WTC11 (cell line): Measurements from ENCODE around the gene XIRP2. TPM values are rescaled to one million over a fixed set of nuclear protein-coding genes. Genes with fewer than 3 reads are reported as not detected.

ENCODE experiments used
- ATAC-seq: fragments of 200-7000 bp; cut with Tn5 transposase; 2 replicates; pipeline ENCODE4 v1.10.0; 2021; ENCODE audit warnings: mild to moderate bottlenecking, moderate library complexity
- CTCF ChIA-PET: fragments of 300-600 bp; sonication (Branson Sonifier 250); formaldehyde crosslinking; loops from one replicate; lab custom pipeline; 2021; ENCODE audit warnings: antibody characterized with exemption; lab: Charles Lee
- POLR2A ChIA-PET: fragments of 350-600 bp; sonication (Branson Sonifier 250); formaldehyde crosslinking; loops from one replicate; lab custom pipeline; 2021; ENCODE audit warnings: antibody characterized with exemption; lab: Charles Lee
- DNase-seq: peaks from one replicate; pipeline ENCODE4 v3.0.0; 2021; ENCODE audit warnings: low spot score
- H3K27ac Mint-ChIP-seq: 2 replicates; pipeline ENCODE4 v1.8.0; 2021; ENCODE audit warnings: mixed read lengths
- H3K27me3 Mint-ChIP-seq: 2 replicates; pipeline ENCODE4 v1.8.0; 2021; ENCODE audit warnings: low read depth, mild to moderate bottlenecking, moderate library complexity, mixed read lengths
- H3K36me3 Mint-ChIP-seq: 2 replicates; pipeline ENCODE4 v1.8.0; 2021; ENCODE audit warnings: mixed read lengths
- H3K4me1 Mint-ChIP-seq: 2 replicates; pipeline ENCODE4 v1.8.0; 2022; ENCODE audit warnings: mixed read lengths
- H3K4me3 Mint-ChIP-seq: 2 replicates; pipeline ENCODE4 v1.8.0; 2021; ENCODE audit warnings: mild to moderate bottlenecking, moderate library complexity, mixed read lengths
- H3K9me3 Mint-ChIP-seq: 2 replicates; pipeline ENCODE4 v1.8.0; 2021; ENCODE audit warnings: mixed read lengths
- ARID4B ChIP-seq: sonication (generic); formaldehyde crosslinking; IDR thresholded peaks from 2 replicates; pipeline ENCODE4 v1.8.0; 2023; ENCODE audit warnings: missing genetic modification reagents, mild to moderate bottlenecking, borderline replicate concordance
- ATF1 ChIP-seq: sonication (generic); formaldehyde crosslinking; IDR thresholded peaks from 2 replicates; pipeline ENCODE4 v1.8.1; 2023; ENCODE audit warnings: mild to moderate bottlenecking, moderate library complexity, missing genetic modification reagents
- CTCF ChIP-seq: fragments of 200-600 bp; IDR thresholded peaks from 2 replicates; pipeline ENCODE4 v1.8.0; 2022; ENCODE audit warnings: antibody characterized with exemption
- ETV6 ChIP-seq: sonication (generic); formaldehyde crosslinking; IDR thresholded peaks from 2 replicates; pipeline ENCODE4 v1.8.1; 2022; ENCODE audit warnings: mild to moderate bottlenecking, missing genetic modification reagents
- NR2C2 ChIP-seq: sonication (generic); formaldehyde crosslinking; IDR thresholded peaks from 2 replicates; pipeline ENCODE4 v1.8.0; 2022; ENCODE audit warnings: mild to moderate bottlenecking, missing genetic modification reagents
- RELA ChIP-seq: sonication (generic); formaldehyde crosslinking; IDR thresholded peaks from 2 replicates; pipeline ENCODE4 v1.8.1; 2022; ENCODE audit warnings: missing genetic modification reagents, mild to moderate bottlenecking, borderline replicate concordance
- TEAD1 ChIP-seq: sonication (generic); formaldehyde crosslinking; IDR thresholded peaks from 2 replicates; pipeline ENCODE4 v1.8.0; 2022; ENCODE audit warnings: mild to moderate bottlenecking, missing genetic modification reagents
- USF2 ChIP-seq: sonication (generic); formaldehyde crosslinking; IDR thresholded peaks from 2 replicates; pipeline ENCODE4 v1.8.1; 2023; ENCODE audit warnings: mild to moderate bottlenecking, missing genetic modification reagents, moderate library complexity
- ZMAT4 ChIP-seq: fragments of 250-450 bp; sonication (Bioruptor Pico); IDR thresholded peaks from 2 replicates; pipeline ENCODE4 v1.9.0; 2021; ENCODE audit warnings: mild to moderate bottlenecking
- total RNA-seq: library from RNA; stranded (reverse); gene quantifications from 3 replicates; pipeline ENCODE4 v1.2.3, GENCODE V29; 2021
- TF ChIP-seq, protein P1 (sequence below): sonication (generic); formaldehyde crosslinking; conservative IDR thresholded peaks from 2 replicates; pipeline ENCODE4 v1.8.1; 2023; ENCODE audit warnings: mild to moderate bottlenecking, low read depth, missing genetic modification reagents, moderate library complexity
- TF ChIP-seq, protein P2 (sequence below): fragments of 250-450 bp; sonication (Bioruptor Pico); IDR thresholded peaks from 2 replicates; pipeline ENCODE4 v1.9.0; 2021; ENCODE audit warnings: mild to moderate bottlenecking, borderline replicate concordance
- TF ChIP-seq, protein P3 (sequence below): sonication (generic); formaldehyde crosslinking; IDR thresholded peaks from 2 replicates; pipeline ENCODE4 v1.8.0; 2022; ENCODE audit warnings: mild to moderate bottlenecking, missing genetic modification reagents

The XIRP2 gene
- total RNA-seq, 1 experiment from 2014 or later: 0.87 TPM

DNA sequence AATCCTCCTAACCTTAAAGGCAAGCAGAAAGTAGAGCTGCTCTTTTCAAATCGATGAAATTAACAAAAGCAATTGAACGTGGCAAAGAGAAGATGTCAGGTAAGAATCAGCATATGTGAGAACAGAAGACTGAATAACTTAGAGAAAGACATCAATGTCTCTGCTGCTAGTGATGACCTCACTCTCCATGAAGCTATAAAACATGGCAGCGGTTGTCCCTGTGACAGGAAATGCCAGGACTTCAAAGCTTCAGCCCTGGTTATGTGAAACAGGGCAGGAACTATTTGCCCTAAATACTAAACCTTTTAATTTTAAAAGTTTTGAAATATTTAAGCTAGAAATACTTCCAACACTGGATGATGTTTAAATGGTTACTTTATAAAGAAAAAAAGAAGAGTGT is 383.7 kb downstream of the XIRP2 start (continued):
- TF ChIP-seq, protein P1, sequence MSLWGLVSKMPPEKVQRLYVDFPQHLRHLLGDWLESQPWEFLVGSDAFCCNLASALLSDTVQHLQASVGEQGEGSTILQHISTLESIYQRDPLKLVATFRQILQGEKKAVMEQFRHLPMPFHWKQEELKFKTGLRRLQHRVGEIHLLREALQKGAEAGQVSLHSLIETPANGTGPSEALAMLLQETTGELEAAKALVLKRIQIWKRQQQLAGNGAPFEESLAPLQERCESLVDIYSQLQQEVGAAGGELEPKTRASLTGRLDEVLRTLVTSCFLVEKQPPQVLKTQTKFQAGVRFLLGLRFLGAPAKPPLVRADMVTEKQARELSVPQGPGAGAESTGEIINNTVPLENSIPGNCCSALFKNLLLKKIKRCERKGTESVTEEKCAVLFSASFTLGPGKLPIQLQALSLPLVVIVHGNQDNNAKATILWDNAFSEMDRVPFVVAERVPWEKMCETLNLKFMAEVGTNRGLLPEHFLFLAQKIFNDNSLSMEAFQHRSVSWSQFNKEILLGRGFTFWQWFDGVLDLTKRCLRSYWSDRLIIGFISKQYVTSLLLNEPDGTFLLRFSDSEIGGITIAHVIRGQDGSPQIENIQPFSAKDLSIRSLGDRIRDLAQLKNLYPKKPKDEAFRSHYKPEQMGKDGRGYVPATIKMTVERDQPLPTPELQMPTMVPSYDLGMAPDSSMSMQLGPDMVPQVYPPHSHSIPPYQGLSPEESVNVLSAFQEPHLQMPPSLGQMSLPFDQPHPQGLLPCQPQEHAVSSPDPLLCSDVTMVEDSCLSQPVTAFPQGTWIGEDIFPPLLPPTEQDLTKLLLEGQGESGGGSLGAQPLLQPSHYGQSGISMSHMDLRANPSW: no peak
- no peak for TF ChIP-seq RELA (CRISPR knock-in tag)
- no peak for TF ChIP-seq NR2C2 (CRISPR knock-in tag)
- no peak for TF ChIP-seq ARID4B (CRISPR knock-in tag)
- TF ChIP-seq, all 79 proteins: peak for 0

DNA sequence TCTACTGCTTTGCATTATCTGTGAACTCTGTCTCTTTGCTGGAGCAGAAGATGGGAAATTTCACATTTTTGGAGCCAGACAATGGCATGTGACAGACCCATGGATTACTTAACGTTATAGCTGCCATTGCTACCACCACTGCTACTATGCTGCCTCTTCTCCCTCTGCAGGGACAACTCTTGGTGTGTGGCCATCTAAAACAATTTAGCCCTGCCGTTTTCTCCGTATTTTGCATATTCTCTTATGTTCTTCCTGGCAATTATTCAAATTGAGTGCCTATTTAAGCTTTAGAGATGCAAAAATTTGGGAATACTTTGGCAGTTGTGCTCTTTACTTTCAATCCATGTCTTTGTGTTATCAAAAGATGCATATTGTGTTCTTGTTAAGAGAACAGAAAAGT is 386.8 kb downstream of the XIRP2 start:
- TF ChIP-seq ETV6 (CRISPR knock-in tag) (peak; percentile 53), ATF1 (CRISPR knock-in tag) (no peak), TEAD1 (CRISPR knock-in tag) (peak; percentile 64; the same call in 1 of the 2 replicates), ZMAT4 (CRISPR knock-in tag) (peak; percentile 30; the same call in 1 of the 2 replicates), CTCF (no peak), RELA (CRISPR knock-in tag) (no peak), USF2 (CRISPR knock-in tag) (peak; percentile 38; the same call in 1 of the 2 replicates)
- TF ChIP-seq, protein P2, sequence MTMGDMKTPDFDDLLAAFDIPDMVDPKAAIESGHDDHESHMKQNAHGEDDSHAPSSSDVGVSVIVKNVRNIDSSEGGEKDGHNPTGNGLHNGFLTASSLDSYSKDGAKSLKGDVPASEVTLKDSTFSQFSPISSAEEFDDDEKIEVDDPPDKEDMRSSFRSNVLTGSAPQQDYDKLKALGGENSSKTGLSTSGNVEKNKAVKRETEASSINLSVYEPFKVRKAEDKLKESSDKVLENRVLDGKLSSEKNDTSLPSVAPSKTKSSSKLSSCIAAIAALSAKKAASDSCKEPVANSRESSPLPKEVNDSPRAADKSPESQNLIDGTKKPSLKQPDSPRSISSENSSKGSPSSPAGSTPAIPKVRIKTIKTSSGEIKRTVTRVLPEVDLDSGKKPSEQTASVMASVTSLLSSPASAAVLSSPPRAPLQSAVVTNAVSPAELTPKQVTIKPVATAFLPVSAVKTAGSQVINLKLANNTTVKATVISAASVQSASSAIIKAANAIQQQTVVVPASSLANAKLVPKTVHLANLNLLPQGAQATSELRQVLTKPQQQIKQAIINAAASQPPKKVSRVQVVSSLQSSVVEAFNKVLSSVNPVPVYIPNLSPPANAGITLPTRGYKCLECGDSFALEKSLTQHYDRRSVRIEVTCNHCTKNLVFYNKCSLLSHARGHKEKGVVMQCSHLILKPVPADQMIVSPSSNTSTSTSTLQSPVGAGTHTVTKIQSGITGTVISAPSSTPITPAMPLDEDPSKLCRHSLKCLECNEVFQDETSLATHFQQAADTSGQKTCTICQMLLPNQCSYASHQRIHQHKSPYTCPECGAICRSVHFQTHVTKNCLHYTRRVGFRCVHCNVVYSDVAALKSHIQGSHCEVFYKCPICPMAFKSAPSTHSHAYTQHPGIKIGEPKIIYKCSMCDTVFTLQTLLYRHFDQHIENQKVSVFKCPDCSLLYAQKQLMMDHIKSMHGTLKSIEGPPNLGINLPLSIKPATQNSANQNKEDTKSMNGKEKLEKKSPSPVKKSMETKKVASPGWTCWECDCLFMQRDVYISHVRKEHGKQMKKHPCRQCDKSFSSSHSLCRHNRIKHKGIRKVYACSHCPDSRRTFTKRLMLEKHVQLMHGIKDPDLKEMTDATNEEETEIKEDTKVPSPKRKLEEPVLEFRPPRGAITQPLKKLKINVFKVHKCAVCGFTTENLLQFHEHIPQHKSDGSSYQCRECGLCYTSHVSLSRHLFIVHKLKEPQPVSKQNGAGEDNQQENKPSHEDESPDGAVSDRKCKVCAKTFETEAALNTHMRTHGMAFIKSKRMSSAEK: peak; percentile 49; the same call in 1 of the 2 replicates
- TF ChIP-seq, protein P3, sequence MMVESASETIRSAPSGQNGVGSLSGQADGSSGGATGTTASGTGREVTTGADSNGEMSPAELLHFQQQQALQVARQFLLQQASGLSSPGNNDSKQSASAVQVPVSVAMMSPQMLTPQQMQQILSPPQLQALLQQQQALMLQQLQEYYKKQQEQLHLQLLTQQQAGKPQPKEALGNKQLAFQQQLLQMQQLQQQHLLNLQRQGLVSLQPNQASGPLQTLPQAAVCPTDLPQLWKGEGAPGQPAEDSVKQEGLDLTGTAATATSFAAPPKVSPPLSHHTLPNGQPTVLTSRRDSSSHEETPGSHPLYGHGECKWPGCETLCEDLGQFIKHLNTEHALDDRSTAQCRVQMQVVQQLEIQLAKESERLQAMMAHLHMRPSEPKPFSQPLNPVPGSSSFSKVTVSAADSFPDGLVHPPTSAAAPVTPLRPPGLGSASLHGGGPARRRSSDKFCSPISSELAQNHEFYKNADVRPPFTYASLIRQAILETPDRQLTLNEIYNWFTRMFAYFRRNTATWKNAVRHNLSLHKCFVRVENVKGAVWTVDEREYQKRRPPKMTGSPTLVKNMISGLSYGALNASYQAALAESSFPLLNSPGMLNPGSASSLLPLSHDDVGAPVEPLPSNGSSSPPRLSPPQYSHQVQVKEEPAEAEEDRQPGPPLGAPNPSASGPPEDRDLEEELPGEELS (CRISPR knock-in tag): peak; percentile 42; the same call in 1 of the 2 replicates
- ChIA-PET CTCF (interaction anchor here (0.5 to 1.3 kb wide), 3 partner anchors 10 to 340 kb away, joined by 3 read pairs; no protein-coding TSS in a partner anchor), POLR2A (no interaction called here)
- peak; percentile 89 for ATAC-seq
- no peaks in the 10 kb centered on the region for H3K36me3 Mint-ChIP-seq
- H3K4me1 Mint-ChIP-seq: peaks cover 41% of the 10 kb centered on the region
- no peak for DNase-seq
- H3K27ac Mint-ChIP-seq: peak overlapping the region; percentile 89
- H3K4me3 Mint-ChIP-seq: no peak overlapping the region
- H3K27me3 Mint-ChIP-seq: peaks cover 6% of the 10 kb centered on the region
- peaks cover under 1% of the 10 kb centered on the region; the same call in 1 of the 2 replicates for H3K9me3 Mint-ChIP-seq
